Measurements from ENCODE around the gene CFAP251.

DNA sequence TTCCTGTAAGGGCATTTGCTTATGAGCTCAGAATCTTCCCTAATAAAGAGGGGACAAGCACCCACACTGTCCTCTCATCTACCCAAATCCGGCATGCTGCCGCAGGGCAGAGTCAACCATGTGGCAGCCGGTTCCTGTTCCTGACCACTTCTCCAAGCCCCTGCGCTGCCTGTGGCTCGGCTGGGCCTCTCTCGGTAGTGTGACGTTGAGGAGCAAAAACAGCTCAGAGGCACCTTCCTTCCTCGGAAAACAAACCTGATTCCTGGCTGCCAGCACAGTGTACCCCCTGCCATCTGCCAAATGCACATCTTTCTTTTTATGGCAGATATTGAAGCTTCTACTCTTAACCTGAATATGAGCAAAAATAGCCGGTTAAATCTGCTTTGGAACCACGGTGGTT lies 50.5 kb downstream of the CFAP251 start:
- TF ChIP-seq, protein P1, sequence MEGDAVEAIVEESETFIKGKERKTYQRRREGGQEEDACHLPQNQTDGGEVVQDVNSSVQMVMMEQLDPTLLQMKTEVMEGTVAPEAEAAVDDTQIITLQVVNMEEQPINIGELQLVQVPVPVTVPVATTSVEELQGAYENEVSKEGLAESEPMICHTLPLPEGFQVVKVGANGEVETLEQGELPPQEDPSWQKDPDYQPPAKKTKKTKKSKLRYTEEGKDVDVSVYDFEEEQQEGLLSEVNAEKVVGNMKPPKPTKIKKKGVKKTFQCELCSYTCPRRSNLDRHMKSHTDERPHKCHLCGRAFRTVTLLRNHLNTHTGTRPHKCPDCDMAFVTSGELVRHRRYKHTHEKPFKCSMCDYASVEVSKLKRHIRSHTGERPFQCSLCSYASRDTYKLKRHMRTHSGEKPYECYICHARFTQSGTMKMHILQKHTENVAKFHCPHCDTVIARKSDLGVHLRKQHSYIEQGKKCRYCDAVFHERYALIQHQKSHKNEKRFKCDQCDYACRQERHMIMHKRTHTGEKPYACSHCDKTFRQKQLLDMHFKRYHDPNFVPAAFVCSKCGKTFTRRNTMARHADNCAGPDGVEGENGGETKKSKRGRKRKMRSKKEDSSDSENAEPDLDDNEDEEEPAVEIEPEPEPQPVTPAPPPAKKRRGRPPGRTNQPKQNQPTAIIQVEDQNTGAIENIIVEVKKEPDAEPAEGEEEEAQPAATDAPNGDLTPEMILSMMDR (IDR thresholded peaks at IDR 0.05; ENCODE audit: insufficient read depth, low read depth, low read length), result no peak
- no peak for TF ChIP-seq EZH2 (IDR thresholded peaks at IDR 0.05; ENCODE audit: insufficient read depth, low read length)

Measured in astrocyte (in vitro differentiated cells and primary cell).